Measurements from ENCODE around the gene CAPN2.

- TF ChIP-seq CTCF (IDR thresholded peaks at IDR 0.05; ENCODE audit: low read depth, low read length) (no peak), EZH2phosphoT487 (IDR thresholded peaks at IDR 0.05; ENCODE audit: low read depth) (no peak)
Measured at GRCh38 chr1:223729906-223730305, 17.6 kb downstream of the CAPN2 start.
